ENCODE measurements around the gene ACO1.
A peak's percentile ranks its signal among the peaks of the same experiment; 100 is the strongest.

The ACO1 gene

DNA sequence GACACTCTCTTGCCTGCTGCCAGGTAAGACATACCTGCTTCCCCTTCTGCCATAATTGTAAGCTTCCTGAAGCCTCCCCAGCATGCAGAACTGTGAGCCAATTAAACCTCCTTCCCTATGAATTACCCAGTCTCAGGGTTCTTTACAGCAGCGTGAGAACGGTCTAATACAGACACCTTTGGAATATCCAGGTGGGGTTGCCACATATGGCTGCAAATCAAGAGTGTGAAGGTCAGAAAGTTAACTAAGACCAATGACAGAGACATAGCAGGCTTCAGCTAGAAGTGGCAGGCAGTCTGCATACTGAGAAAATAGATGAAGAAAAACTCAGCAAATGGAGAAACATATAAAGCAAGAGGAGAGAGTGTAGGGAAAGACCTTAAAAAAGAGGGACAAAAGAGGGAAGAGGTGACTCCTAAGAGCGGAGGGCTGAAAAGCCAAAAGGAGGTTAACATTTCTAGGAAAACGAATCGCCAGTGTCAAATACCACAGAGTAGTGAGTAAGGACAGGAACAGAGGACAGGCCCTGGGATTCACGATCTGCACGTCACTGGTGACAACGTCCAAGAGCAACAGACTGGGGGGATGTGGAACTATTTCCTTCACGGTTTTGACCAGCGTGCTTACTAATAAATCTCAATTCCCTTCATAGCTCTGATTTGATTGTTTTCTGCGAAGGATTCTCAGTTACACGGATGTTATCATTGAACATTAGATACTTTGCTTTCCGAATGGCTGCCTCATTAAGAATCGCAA lies 1.7 kb upstream of the ACO1 start:
- DNase-seq: no peak

DNA sequence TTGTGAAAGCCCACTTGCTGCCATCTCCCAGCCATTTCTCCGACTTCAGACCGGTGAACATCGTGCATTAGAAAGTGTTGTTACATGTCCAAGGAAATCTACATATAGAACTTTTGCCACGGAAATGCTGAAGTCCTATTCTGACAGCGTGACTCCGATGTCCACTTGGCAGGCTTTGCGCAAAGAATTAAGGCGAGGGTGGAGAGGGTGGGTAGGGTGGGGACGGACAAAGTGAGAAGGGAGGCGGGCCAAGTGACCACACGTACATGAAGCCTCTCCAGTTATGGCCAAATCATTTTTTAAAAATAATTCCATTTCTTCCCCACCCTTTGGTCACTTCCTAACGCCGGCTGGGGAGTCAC lies 460 bp upstream of the ACO1 start:
- peak in 1 of 56 donors; percentile 45 for DNase-seq

DNA sequence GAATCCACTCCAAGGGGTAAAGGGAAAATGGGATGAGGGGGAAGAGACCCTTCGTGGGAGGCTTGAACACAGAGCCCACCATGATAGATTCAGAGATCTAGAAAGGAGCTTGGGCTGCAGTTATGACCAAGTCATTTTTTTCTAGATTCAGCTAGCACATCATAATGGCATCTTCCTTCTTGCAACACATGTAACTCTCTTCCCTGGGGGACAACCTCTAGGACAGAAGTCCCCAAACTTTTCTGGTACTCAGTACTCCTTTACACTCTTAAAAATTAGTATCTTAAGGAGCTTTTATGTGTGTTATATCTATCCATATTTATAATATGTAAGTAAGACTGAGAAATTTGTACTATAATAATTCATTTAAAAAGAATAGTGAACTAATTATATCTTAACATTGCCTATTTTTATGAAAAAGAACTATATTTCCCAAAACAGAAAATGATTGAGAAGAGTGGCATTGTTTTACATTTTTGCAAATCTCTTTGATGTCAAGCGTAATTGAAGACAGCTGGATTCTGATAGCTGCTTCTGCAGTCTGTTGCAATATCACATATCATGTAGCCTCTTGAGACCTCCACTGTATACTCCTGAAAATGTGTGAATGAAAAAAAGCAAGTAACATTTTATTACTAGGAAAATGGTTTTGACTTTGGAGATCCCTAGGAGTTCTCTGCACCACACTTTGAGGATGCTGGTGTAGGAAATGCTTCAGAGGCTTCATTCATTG lies 875 bp downstream of the ACO1 start:
- no peak for DNase-seq

DNA sequence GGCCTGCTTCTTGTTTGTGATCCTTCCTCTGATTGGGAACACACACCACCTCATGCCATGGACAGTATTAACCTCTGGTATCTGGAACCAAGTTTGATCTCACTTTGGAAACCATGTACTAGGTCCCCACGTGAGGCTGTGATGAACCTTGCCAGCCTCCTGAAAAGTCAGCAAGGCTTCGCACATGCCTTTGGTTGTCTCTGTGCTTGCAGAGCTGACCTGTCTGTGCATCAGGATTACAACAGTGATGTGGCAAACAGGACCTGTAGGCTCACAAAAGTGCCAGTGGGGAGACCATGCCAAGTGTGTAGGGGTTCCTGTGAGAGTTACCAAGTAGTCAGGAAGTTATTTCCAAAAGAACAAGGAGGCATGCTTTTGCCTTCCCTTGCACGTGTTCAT lies 1.4 kb downstream of the ACO1 start:
- no peak for DNase-seq

DNA sequence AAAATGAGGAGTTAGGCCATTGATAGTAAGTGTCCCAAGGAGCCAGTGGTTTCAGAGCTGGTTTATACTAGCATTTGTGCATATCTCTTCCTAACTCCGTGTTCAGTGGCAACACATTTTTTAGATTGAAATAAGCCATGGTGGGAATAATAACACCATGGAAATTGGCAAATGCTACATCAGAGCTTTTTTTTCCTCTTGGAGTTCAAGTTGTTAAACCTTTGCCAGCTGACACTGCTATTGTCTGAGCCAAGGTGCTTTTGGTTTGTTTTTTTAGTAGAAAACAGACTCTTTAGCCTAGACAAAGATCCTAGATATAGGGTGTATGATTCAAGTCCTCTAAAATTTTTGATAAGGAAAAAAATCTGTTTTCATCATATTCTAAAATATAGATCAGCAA lies 2.8 kb downstream of the ACO1 start:
- no peak for DNase-seq

DNA sequence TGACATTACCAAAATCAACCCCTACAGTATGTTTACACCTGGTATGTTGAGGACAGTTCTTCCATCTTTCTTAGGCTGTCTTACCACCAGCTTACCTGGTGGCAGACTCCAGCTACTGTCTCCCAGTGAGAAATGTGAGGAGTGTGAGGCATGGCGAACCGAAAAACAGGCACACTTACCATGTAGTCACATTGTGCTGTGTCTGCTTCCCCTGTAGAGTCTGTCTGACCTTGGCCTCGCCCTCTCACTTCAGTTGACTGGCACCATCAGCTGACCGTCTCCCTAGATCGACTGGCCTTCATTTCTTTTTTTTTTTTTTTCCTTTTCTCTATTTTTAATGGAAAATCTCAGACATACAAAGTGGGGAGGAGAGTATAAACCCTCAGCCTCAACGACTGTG lies 4.9 kb downstream of the ACO1 start:
- DNase-seq: no peak

DNA sequence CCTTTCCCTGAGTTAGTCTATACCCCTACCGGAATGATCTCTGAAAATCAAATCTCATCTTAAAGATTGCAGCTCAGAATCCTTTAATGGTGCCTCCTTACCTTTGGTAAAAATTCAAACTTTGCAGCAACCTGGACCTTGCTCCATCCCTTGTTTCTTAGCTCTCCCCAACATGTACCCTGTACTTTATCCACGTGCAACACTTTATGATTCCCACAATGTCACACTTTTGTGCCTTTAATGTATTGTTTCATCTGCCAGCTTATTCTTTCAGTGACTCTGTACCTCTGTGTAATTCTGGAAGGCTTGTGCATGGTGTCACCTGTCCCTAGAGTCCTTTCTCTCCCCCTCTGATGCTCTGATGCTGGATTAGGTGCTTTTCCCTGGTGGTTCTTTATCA lies 9.5 kb downstream of the ACO1 start:
- DNase-seq: no peak

DNA sequence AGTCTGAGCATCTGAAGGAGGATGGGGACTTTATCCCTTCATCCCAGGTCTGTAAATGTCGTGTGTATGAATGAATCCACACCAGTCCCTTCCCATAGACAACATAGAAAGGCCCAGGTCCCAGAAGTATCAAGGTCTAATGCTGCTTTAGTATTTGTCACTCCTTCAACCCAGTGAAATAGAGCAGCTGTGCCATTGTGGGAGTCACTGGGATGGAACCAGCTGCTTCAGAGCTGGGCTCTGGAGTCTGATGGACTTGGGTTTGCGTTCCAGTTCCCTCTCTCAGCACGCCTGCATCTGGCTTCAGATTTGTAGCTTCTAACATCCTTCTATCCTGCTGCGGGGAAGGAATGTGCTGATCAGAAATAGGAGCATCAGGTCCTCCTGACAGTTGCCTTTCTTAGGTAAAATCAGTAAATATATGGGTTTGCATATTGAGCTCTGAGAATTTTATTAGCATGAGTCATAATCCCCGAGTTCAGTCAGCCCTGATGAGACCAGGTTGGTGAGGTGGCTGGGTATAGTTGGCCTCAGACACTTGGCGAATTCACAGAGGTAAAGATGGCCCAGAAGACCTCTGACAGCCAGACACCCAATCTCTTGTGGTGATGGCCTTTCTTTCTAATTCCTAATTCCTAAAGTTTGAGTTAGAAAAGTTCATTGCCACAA lies 10.1 kb downstream of the ACO1 start:
- no peak for DNase-seq

DNA sequence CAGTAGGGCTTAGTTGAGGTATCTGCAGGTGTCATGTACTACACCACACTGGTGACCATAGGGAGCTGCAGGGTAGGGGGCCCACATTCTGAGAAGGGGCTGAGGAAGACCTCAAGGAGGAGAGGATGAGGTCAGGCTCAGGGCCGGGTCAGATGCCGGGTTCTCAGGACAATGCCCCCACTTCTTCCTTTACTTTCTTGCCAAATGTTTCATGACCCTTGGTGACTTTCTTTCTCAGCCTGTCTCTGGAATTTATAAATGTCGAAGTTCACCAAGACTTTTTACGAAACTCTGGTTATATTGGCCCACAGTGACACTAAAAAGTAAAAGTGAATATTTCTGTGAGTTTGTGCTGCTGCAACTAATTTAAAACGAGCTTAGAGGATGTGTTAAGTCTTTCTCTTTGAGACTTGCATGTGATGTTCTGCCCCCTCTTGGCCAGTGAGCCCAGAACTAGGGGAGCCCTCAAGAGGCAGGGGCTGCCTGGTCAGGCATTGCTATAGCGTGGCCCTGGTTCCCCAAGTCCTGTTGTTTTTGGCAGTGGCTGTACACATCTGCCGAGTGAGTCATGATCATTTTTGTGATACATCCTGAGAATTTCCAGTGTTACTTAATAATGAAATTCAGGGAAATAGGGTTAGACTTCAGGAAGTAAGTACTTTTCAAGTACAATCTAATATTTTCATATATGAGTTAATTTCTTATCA lies 11.2 kb downstream of the ACO1 start:
- DNase-seq: peak in 1 of 56 donors; percentile 2

DNA sequence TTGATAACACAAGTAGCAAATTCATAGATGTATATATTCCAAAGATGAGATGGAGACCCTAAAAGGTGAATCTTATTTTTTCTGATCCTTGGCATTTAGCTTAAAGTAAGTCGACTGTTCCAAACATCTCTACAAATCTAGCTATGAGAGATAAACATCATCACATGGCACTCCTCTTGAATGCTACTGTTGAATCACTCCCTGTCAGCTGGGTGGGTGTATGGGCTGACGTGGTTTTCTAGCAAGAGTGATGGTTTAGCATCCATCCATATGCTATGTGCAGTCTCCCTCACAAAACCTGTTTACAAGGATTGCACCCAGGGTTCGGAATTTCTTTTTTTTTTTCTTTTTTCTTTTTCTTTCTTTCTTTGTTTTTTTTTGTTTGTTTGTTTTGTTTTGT lies 13.8 kb downstream of the ACO1 start:
- peak in 12 of 56 donors; percentile 2 to 44 (median 10) for DNase-seq

DNA sequence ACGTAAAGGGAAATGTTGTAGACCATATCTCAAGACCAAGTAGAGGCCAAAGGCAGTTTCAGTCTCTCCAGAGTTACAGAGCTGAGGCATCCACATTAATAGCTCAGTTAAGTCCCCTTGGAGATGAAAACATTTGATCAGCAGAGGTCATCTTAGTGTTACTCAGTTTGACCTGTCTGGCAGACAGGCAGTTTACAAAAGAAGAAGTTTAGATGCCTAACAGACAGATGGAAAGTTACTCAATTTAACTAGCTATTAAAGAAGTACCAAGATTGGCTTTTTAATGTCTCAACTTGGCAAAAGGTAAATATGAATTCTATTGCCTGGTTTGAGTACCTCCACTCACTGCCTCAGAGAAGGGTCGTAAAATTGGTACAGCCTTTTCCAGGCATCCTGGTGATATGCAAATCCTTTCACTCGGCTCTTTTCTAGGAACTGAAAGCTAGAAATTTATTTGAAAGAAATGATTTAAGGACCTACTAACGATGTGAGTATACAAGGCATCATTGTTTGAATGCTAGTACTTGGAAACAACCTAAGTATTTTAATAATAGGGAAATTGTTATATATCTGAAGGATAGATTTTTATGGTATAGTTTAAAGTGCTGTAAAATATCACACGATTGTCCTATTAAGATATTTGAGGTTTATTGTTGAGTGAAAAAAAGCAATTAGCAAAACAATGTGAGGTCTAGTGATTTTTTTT lies 14.8 kb downstream of the ACO1 start:
- DNase-seq: no peak

DNA sequence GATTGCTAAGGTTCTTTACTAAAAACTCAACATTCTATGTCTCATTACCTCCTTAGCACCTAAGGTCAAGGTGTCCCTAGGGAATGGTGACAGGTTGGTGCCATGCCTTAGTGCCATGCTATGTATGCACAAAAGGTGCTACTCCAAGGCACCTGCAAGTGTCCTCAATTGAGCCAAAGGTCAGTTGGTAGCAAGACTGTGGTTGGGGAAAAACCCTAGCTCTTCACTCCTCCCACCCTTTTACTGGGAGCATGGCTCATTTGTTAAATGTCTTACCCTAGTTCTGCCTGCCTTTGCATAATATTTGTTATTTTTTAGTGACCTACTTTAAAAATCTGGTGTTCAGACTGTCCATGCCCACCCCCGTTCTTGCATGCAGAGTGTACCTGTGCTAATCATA lies 17.0 kb downstream of the ACO1 start:
- DNase-seq: no peak

DNA sequence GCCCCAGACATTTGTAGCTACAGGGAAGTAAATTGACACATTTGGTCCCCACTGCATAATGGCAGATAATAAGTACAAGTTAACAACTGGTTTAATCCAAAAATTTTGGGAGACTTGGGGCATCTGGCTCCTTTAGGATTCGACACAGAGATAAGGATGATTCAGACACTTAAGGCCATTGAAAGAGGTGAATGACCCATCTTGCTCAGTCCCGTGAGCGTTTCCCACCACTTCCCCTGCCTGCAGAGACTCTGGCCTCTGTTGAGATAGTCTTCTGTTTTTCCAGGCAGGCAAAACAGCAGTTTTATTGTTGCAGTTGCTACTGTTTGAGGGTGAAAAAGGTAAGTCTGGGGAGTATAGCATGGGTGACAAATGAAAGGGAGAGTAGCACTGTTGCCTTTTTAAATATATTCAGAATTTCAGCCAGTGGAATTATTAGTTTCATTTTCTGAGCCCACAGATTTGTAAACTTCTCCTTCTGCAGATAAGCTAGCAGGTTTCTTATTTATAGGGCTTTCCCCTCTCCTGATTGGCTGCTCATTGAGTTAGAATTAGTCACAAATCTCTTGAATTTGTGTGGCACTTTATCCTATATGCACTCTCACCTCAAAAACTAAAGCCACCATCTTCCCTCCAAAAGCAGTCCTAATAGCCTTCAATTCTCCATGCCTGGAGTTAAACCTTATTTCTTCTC lies 19.3 kb downstream of the ACO1 start:
- DNase-seq: no peak

DNA sequence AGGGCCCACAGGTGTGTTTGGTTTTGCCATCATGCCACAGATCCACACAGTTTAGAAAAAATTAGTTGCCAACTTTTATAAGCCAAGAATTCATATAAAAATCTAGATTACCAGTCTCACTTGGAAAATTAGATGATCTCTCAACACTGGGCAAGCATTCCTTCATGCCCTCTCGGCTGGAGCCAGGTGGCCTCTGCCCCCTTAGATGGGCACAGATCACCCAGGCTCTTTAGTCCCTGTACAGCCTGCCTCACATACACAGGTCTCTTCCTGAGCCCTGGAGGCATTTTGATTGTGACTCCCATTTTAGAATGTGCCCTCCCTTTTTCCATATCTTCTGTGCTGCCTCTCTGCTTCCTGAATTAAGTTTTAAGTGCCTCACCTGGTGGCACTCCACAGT lies 20.0 kb downstream of the ACO1 start:
- DNase-seq: no peak

DNA sequence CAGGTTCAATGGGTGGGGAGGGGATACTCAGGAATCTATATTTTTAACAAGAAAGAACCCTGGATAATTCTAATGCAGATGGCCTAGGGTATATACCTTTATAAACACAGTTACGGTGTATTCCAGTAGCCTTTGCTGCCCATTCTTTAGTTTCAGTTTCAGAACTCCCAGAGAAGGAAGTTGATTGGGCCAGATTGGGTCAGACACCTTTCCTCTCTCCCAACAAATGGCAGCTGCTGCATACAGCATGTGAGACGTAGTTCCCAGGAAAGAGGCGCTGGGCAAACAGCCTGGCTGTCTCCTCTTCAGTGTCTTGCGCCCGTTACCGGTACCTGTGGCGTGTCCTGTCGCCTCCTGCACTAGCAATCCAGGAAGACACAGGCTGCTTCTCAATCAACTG lies 20.4 kb downstream of the ACO1 start:
- no peak for DNase-seq

DNA sequence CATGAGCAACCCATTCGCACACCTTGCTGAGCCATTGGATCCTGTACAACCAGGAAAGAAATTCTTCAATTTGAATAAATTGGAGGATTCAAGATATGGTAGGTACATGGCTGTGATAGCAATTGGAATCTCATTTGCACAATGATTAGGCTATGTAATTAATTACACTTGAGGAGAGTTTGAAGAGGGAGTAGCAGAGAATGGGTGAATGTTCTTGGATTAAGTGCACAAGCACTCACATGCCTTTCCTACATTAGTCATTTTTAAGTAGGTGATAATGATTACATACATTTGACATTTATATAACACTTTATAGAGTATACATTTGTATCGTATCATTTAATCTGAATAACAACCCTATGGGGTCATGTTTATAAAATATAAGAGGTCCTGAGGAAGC lies 21.1 kb downstream of the ACO1 start:
- no peak for DNase-seq

DNA sequence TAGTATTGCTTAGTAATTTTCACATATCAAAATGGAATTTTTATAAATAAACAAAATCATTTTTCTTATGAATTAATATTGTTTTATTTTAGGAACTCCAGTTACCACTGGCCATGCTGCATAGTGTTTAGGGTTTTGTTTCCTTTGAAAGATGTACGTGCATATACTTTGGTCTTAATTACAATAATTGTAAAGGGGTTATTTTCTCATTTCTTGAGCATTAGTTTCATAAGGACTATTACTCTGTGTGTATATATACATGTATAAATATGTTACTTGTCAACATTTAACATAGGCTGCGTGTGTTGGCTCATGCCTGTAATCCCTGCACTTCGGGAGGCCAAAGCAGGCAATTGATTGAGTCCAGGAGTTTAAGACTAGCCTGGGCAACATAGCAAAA lies 21.6 kb downstream of the ACO1 start:
- DNase-seq: no peak

DNA sequence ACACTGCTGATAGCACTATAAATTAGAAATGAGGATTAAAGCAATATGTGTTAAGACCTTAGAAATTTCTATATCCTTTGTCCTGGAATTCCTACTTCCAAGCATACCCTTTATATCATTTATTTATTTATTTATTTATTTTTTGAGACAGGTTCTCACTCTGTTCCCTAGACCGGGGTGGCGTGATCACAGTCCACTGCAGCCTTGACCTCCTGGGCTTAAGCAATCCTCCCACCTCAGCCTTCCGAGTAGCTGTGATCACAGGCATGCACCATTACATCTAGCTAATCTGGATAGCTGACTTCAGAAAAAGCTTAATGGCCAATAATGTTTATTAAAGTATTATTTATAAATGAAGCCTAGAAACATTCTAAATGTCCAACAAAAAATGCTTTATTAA lies 27.3 kb downstream of the ACO1 start:
- no peak for DNase-seq

DNA sequence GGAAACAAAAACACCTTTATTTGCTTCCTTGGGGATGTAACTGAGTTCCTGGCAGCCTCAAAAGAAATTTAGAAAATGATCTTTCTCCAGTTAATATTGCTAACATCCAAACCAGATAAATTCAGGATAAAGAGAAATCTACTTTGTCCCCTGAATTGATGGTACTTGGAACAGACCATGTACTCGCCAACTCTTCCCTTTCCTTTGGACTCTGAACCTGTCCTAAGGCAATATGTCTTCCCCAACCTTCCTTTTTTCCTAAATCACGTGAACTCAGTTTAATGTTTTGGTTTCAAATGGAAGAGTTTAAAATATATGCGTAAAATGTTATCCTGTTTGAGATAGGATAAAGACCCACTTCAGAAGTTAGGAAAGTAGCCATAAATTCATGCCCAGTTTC lies 28.0 kb downstream of the ACO1 start:
- DNase-seq: no peak

DNA sequence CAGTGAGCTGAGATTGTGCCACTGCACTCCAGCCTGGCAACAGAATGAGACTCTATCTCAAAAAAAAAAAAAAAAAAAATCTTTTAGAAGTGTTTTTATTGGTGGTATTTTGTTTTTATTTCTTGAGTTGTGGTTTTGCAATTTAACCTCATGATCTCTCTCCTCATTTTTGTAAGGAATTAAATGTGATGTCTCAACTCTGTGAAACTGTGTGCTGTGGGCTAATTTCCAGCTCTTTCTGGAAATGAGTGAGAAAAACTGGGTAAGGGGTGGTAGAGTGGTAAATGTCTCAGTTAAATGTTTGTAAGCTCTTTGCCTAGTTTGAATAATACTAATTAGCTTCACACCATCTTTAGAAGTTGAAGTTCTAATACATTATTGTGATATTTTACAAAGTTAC lies 29.0 kb downstream of the ACO1 start:
- no peak for DNase-seq

DNA sequence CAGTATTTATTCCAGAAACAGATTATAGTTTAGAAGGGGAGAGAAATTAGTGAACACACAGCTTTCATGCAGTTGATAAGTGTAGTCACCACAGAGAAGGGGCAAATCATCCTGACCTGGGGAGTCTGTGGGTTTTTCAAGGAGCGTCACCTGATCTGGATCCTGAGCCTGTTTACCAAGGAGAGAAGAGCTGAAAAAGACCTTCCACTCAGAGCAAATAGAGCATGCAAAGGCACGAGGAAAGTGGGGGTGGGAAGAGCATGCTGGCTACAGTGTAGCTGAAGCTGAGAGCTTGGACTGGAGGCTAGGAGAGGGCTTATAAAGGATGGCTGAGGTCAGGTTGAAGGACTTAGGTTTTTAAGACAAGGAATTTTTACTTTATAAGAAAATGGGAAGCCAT lies 30.4 kb downstream of the ACO1 start:
- DNase-seq: peak in 5 of 56 donors; percentile 0 to 23 (median 8)
